Astrocyte of the spinal cord (primary cell): ENCODE measurements around the gene PTPRR.

Source experiments
- DNase-seq: peaks from one replicate; pipeline ENCODE4 v3.0.0; 2011; ENCODE audit warnings: low read depth, low spot score
- H3K4me3 ChIP-seq: 2 replicates; pipeline ENCODE4 v1.5.1; 2011; ENCODE audit warnings: low read depth, mild to moderate bottlenecking, low read length, moderate library complexity
- CTCF ChIP-seq: IDR thresholded peaks from 2 replicates; pipeline ENCODE4 v1.5.1; 2012; ENCODE audit warnings: low read depth, mild to moderate bottlenecking, low read length, inconsistent platforms
- in situ Hi-C: cut with HindIII; loops from 2 replicates; pipeline ENCODE4 v1.10.0; 2017; ENCODE audit warnings: low sequenced_read_pairs

The PTPRR gene

DNA sequence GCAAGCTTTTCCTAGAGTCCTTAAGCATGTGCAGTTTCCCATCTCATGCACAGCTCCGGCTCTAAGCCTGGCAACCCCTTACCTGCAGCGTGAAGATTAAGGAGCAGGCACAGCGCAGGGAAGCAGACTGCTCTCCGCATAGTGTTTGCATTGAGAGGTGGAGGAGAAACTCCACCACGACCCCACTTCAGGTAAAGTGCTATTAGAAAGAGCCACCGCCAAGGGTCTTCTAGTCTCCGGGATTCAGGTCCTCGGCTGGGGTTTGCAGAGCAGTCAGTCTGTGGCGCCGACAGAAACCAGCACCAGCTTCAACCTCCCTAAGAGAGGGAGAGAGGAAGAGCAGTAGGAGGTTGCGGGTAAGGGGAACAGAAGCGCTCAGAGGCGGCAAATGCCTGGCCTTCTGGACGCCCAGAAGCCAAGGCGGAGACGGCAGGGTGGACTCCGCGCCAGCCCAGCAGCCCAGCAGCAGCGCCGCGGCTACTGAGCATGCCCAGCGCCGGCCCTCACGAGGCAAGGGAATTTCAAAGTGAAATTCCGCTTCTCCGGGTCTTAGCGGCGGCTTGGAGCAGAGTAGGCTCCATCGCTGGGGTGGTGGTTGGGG is at the start of gene PTPRR:
TSS of gene PTPRR (minus strand) at position 488 of the 601 bp plus-strand sequence. CDS start at position 140, 348 bp downstream.
- no peak for TF ChIP-seq CTCF
- H3K4me3 ChIP-seq = no peak within 1 kb of the TSS
- in situ Hi-C loops = no loop called here
- no peak for DNase-seq

- in situ Hi-C loops = no loop called here
- H3K4me3 ChIP-seq = no peak overlapping the region
- no peak for DNase-seq
- no peak for TF ChIP-seq CTCF
These were observed 46.7 kb upstream of the PTPRR start for GRCh38 chr12:70966996-70967790.

GRCh38 chr12:70966046-70966445 is 45.5 kb upstream of the PTPRR start:
- DNase-seq = no peak
- TF ChIP-seq CTCF = no peak
- no peak overlapping the region for H3K4me3 ChIP-seq
- in situ Hi-C loops = no loop called here

- no peak for DNase-seq
- no peak for TF ChIP-seq CTCF
- in situ Hi-C loops = no loop called here
- no peak overlapping the region for H3K4me3 ChIP-seq
These were observed 44.5 kb upstream of the PTPRR start for GRCh38 chr12:70964867-70965510.

DNA sequence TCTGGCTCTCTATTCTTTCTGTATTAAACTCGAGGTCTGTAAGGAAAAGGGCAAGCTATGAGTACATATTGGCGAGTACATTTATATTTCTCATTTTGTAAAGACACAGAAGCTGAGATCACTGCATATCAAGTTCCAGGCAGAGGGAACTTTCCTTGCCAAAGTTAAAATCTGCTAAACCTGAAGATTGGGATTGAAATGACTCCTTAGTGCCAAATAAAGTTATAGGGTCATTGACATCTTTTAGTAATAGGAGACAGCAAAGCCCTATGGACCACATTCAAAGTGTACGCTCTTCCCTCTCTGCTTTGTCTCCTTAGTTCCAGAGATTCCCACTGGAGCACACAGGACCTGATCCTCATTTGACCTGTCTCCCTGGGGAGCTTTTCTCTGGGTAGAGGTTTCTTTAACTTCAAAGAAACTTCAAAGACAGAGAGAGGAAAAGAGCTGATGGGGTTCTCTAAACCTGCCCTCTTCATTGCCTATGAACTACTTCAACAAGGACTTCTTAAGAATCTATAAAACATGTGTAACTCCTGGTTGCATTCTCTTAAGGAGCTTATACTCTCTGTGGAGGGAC is 42.6 kb upstream of the PTPRR start:
- DNase-seq = no peak
- TF ChIP-seq CTCF = no peak
- no peak overlapping the region for H3K4me3 ChIP-seq
- in situ Hi-C loops = no loop called here

DNA sequence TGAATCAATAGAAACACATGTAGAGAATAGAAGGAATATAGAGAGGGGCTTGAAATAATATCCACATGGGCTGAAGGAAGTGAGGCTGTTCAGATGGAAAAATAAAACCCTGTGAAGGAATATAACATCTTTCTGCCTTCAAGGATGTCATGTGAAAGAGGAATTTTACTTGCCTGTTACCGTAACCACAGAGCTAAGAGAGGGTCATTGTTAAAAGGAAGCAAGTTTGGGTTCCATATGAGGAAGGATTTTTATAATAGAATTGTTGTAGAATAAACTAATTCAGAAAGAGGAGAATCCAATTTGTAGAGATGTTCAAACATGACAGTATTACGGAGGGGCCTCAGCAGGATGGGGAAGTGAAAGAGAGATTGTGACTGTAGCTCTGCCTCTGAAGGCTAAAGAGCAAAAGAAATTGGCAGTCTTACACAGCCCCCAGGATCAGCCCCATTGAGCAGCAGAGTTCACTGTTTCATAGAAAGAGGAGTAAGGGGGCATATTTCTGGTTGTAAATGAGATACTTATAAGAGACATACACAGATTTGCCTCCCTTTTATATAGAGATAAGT is 41.8 kb upstream of the PTPRR start:
- TF ChIP-seq CTCF = no peak
- no peak overlapping the region for H3K4me3 ChIP-seq
- DNase-seq = no peak
- in situ Hi-C loops = no loop called here
